ENCODE measurements around the gene ETV6. TPM values are rescaled to one million over a fixed set of nuclear protein-coding genes. Genes with fewer than 3 reads are reported as not detected.

The ETV6 gene
- total RNA-seq, 1 donor from 2014 or later, result 16.9 TPM

DNA sequence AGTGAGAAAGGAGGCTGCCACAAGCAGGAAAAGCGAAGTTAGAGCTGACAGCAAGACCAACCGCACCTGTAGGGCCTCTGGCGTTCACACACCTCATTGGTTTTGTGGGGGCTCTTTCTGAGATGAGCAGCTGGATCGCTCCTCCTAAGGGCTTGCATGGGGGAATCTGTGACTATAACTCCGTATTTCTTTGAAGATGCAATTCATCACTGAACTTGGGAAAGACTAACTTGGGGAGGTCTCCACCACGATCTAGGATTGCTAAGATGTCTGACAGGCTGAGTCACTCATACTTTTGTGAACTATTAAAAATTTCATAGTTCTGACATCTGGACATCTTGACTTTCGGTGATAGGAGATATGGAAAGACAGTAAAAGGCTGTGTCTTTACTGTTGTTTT, 173.6 kb downstream of the ETV6 start:
- no peaks in the 10 kb centered on the region for H3K9me3 ChIP-seq (replicated peaks)

DNA sequence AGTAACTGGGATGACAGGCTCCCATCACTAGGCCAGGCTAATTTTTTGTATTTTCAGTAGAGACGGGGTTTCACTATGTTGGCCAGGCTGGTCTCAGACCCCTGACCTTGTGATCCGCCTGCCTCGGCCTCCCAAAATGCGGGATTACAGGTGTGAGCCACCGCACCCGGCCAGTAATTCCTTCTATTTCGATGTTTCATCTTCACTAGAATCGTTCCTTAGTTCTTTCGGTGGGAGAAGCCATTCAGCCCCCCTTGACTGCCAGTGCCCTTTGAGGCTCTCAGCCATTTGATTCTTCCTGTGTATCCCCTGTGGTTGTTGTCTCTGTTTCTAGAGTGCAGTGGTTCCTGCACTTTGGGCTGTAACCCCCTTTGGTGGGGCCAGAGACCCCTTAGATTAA, 174.1 kb downstream of the ETV6 start:
- Histone ChIP-seq H3K9me3 (replicated peaks) (no peaks in the 10 kb centered on the region), H3K4me1 (peaks cover 55% of the 10 kb centered on the region), H3K27me3 (ENCODE audit: low read depth) (no peaks in the 10 kb centered on the region), H3K27ac (replicated peaks) (no peak overlapping the region), H3K36me3 (no peaks in the 10 kb centered on the region), H3K4me3 (no peak overlapping the region)
- DNase-seq, result no peak
- TF ChIP-seq, protein P1, sequence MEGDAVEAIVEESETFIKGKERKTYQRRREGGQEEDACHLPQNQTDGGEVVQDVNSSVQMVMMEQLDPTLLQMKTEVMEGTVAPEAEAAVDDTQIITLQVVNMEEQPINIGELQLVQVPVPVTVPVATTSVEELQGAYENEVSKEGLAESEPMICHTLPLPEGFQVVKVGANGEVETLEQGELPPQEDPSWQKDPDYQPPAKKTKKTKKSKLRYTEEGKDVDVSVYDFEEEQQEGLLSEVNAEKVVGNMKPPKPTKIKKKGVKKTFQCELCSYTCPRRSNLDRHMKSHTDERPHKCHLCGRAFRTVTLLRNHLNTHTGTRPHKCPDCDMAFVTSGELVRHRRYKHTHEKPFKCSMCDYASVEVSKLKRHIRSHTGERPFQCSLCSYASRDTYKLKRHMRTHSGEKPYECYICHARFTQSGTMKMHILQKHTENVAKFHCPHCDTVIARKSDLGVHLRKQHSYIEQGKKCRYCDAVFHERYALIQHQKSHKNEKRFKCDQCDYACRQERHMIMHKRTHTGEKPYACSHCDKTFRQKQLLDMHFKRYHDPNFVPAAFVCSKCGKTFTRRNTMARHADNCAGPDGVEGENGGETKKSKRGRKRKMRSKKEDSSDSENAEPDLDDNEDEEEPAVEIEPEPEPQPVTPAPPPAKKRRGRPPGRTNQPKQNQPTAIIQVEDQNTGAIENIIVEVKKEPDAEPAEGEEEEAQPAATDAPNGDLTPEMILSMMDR (IDR thresholded peaks at IDR 0.05; ENCODE audit: borderline replicate concordance), result no peak
- intact Hi-C loops (cut with micrococcal nuclease), result no loop called here

More for the DNA sequence above, 173.6 kb downstream of the ETV6 start:
- H3K36me3 ChIP-seq, result no peaks in the 10 kb centered on the region
- DNase-seq, result no peak
- intact Hi-C loops (cut with micrococcal nuclease), result no loop called here
- no peaks in the 10 kb centered on the region for H3K27me3 ChIP-seq (ENCODE audit: low read depth)
- H3K4me1 ChIP-seq, result peaks cover 53% of the 10 kb centered on the region
- no peak overlapping the region for H3K4me3 ChIP-seq
- H3K27ac ChIP-seq (replicated peaks), result no peak overlapping the region
- TF ChIP-seq, protein P1 (IDR thresholded peaks at IDR 0.05; ENCODE audit: borderline replicate concordance), result no peak

DNA sequence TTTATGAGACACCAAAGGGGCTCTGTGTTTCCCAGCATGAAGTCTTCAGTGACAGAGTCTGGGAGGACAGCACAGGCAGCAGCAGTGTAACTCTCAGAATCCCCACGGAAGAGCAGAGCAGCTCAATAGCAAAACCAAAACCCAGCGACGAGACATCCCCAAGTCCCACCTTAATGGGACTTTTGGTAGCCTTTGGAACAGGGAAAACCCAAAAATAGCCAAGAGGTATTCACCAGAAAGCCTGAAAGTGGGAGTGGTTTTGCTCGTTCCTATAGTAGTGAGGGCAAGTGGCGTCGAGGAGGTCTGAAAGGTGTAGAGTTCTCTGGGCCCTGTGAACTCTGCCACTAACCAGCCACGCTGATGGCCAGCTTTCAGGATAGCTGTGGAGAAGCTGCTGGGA, 174.6 kb downstream of the ETV6 start:
- no peaks in the 10 kb centered on the region for H3K9me3 ChIP-seq (replicated peaks)
- peaks cover 55% of the 10 kb centered on the region for H3K4me1 ChIP-seq
- H3K27ac ChIP-seq (replicated peaks), result no peak overlapping the region
- no peaks in the 10 kb centered on the region for H3K27me3 ChIP-seq (ENCODE audit: low read depth)
- intact Hi-C loops (cut with micrococcal nuclease), result no loop called here
- no peak overlapping the region for H3K4me3 ChIP-seq
- no peak for DNase-seq
- TF ChIP-seq, protein P1 (IDR thresholded peaks at IDR 0.05; ENCODE audit: borderline replicate concordance), result no peak
- no peaks in the 10 kb centered on the region for H3K36me3 ChIP-seq

DNA sequence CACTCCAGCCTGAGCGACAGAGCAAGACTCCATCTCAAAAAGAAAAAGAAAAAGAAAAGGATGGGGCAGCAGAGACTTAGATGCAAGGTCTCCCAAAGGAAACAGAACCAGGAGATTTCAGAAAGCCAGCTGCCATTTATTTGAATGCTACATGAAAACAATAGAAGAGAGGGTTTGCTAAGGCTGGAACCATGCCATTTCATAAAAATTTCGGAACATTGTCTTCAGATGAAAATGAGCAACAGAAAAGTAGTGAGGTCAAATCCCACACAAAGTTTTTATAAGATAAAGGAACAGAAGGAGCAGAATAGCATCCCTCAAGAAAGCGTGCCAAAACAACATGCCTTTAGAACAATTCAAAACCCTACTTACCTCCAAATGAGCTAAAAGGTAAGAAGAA, 175.3 kb downstream of the ETV6 start:
- peaks cover 62% of the 10 kb centered on the region for H3K4me1 ChIP-seq
- TF ChIP-seq, protein P1 (IDR thresholded peaks at IDR 0.05; ENCODE audit: borderline replicate concordance), result no peak
- no peak overlapping the region for H3K27ac ChIP-seq (replicated peaks)

DNA sequence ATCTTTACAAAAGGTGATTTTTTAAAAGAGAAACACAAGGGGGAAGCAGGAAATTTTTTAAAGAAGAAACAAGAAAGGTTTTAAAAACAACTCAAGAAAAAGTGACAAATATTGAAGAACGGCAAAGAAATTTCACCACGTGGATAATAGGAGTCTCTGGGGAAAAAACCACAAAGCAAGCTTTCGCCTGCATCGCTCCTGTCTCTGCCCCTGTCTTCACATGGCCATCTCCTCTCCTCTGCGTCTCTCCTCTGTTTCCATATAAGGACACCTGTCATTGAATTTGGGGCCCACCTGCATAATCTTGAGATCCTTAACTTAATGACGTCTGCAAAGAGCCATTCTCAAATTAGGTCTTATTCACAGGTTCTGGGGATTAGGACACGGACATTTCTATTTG, 175.8 kb downstream of the ETV6 start:
- DNase-seq, result no peak
- H3K4me1 ChIP-seq, result peaks cover 67% of the 10 kb centered on the region
- TF ChIP-seq, protein P1 (IDR thresholded peaks at IDR 0.05; ENCODE audit: borderline replicate concordance), result no peak

More for the DNA sequence above, 175.3 kb downstream of the ETV6 start:
- no peak overlapping the region for H3K4me3 ChIP-seq
- no peaks in the 10 kb centered on the region for H3K27me3 ChIP-seq (ENCODE audit: low read depth)
- H3K9me3 ChIP-seq (replicated peaks), result no peaks in the 10 kb centered on the region
- intact Hi-C loops (cut with micrococcal nuclease), result no loop called here
- DNase-seq, result no peak
- H3K36me3 ChIP-seq, result no peaks in the 10 kb centered on the region

DNA sequence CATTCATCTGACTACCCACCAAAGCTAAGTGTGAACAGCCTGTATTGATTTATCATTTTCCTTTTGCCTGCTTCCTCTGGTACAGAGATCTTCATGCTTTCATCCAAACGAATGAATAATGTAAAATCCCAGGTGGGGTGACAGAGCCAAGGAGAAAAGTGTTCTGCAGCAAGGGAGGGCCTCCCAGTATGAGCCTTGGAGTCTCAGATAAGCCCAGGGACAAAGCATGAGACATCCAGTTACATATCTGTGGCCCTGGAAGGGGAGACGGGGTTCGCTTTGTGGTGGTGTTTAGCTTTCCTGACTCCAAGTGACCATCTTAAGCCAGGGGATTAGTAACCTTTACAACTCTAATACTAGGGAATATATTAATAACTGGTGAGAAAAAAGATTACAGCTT, 177.1 kb downstream of the ETV6 start:
- no peak for DNase-seq
- no peak overlapping the region for H3K4me3 ChIP-seq
- no peaks in the 10 kb centered on the region for H3K27me3 ChIP-seq (ENCODE audit: low read depth)
- H3K36me3 ChIP-seq, result no peaks in the 10 kb centered on the region
- H3K4me1 ChIP-seq, result peaks cover 80% of the 10 kb centered on the region
- TF ChIP-seq, protein P1 (IDR thresholded peaks at IDR 0.05; ENCODE audit: borderline replicate concordance), result no peak
- H3K27ac ChIP-seq (replicated peaks), result no peak overlapping the region
- H3K9me3 ChIP-seq (replicated peaks), result no peaks in the 10 kb centered on the region
- intact Hi-C loops (cut with micrococcal nuclease), result no loop called here

More for the DNA sequence above, 175.8 kb downstream of the ETV6 start:
- H3K27ac ChIP-seq (replicated peaks), result no peak overlapping the region
- H3K9me3 ChIP-seq (replicated peaks), result no peaks in the 10 kb centered on the region
- intact Hi-C loops (cut with micrococcal nuclease), result no loop called here
- no peak overlapping the region for H3K4me3 ChIP-seq
- no peaks in the 10 kb centered on the region for H3K27me3 ChIP-seq (ENCODE audit: low read depth)
- no peaks in the 10 kb centered on the region for H3K36me3 ChIP-seq

All from left ventricle myocardium inferior (tissue), 1 donor.